Measurements from ENCODE around the gene WAPL.

GRCh38 chr10:86547296-86547695 is 25.7 kb upstream of the WAPL start:
- TF ChIP-seq CTCF (IDR thresholded peaks at IDR 0.05) (no peak), POLR2A (IDR thresholded peaks at IDR 0.05) (no peak), POLR2AphosphoS5 (IDR thresholded peaks at IDR 0.05) (no peak), EP300 (IDR thresholded peaks at IDR 0.05) (no peak)

All from sigmoid colon (tissue), 4 donors.